ENCODE measurements around the gene PPP1R3D.

The PPP1R3D gene

GRCh38 chr20:59948212-59948611 lies 8.1 kb upstream of the PPP1R3D start:
- no peak for DNase-seq

GRCh38 chr20:59947376-59947775 lies 7.3 kb upstream of the PPP1R3D start:
- DNase-seq: no peak

DNA sequence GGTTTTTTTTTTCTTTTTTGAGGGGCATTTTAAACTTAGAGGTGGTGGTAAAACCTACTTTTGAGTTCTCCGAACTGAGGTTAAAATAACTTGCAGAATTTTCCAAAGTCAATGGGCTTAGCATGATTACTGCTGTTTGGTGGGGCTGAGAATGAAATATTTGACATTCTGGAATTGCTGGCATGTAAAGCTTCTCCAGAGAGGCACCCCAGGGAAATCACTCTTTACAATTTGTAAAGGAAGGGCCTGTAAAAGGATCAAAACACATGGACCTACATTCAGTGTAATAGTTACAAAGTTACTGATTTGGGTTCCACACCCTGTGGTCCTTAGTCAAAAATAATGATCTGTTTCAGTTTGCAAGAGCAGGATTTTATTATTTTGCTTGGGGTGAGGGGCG lies 5.6 kb upstream of the PPP1R3D start:
- no peak for DNase-seq

- no peak for DNase-seq
Observed at GRCh38 chr20:59945175-59945574, 5.1 kb upstream of the PPP1R3D start.

GRCh38 chr20:59944726-59945125 lies 4.6 kb upstream of the PPP1R3D start:
- no peak for DNase-seq

- DNase-seq: no peak
Observed at GRCh38 chr20:59942245-59942644, 2.1 kb upstream of the PPP1R3D start.

- no peak for DNase-seq
Observed at GRCh38 chr20:59940956-59941294, 820 bp upstream of the PPP1R3D start.

- no peak for DNase-seq
Observed at GRCh38 chr20:59939879-59940128, 301 bp downstream of the PPP1R3D start.

DNA sequence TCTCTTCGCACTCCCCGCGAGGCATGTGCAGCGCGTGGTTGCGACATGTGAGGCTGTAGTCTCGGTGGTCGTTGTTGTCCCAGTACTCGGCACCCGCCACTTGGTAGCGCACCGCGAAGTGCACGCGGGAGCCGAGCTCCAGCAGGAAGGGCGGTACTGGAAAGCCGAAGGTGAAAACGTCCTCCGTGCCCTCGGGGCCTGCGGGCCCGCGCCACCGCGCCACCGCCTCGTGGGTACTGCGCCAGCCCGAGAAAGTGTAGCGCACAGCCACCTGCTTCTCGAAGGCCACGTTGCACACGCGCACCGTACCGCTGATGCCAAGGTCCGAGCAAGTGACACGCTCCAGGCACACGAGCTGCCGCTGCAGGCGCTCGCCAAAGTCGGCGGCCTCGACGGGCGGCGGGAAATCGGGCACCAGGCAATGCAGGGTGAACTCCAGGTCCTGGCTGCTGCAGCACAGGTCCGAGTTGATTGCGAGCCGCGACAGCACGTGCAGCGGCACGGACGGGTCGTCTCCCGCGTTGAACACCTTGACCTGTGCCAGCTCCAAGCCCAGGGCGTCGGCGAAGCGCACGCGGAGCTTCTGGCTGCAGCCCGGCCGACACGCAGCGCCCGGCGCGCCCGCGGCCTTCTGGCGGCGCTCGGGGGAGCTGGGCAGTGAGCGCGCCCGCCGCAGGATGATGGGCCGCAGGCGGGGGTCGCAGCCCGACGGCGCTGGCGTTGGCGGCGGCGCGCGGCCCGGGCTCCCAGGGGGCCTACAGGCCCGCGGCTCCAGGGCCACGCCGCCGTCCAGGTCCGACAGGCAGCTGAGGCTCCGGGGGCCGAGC lies 840 bp downstream of the PPP1R3D start:
- no peak for DNase-seq

GRCh38 chr20:59938696-59939051 lies 1.4 kb downstream of the PPP1R3D start:
- DNase-seq: no peak

- DNase-seq: no peak
Observed at GRCh38 chr20:59938221-59938620, 1.9 kb downstream of the PPP1R3D start.

DNA sequence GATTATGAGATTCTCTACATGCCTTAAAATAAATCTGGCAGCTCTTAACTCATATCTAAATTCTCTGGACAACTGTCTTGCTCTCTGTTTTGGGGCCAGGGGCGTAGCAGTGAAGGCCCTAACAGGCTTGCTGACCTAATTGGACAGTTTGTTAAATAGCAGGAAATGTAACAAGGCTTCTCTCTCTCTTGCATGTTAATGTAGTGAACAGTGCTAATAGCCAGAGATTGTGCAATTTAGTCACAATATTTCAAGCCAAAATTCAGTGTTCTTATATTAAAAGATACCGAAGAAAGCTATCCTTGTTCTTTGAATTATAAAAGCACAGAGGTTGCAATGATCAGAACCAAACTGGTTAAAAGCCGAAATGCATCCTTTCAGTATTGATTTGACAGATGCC lies 3.0 kb downstream of the PPP1R3D start:
- no peak for DNase-seq

DNA sequence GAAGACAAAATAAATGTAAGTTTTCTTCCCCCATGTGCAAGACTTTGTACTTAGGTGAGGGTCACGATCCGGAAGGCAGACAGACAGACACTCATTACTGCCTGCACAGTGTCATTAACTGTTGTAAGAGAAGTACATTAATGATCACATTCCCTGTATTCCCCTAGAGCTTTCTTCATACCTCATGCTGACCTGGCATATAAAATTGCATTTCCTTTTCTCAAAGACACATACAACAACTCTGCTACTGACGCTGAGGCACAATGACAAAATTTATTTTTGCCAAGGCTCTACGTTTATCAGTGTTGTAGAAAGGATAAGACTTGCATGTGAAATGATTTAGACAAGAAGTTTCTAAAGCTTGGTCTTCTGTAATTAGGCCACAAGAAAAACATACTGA lies 3.7 kb downstream of the PPP1R3D start:
- DNase-seq: no peak

DNA sequence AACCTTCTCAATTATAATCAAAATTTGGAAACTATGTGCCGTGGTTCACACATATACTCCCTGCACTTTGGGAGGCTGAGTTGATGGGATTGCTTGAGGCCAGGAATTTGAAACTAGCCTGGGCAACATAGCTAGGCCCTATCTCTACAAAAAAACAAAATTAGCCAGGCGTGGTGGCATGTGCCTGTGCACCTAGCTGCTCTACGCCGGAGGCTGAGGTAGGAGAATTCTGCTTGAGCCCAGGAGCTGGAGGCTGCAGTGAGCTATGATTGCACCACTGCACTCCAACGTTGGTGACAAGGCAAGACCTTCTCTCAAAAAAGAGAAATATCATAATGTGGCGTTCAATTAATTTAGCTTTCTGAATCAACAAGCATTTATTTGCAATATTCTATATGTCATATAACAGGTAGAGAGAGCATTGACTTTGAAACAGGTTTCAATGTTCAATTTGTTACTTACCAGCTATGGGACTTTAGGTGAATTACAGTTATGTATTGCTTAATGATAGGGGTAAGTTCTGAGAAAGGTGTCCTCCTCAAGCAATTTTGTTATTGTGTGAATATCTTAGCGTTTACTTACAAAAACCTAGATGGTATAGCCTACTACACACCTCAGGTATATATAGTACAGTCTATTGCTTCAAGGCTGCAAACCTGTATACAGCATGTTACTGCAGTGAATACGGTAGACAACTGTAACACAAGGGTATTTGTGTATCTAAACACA lies 4.5 kb downstream of the PPP1R3D start:
- no peak for DNase-seq

DNA sequence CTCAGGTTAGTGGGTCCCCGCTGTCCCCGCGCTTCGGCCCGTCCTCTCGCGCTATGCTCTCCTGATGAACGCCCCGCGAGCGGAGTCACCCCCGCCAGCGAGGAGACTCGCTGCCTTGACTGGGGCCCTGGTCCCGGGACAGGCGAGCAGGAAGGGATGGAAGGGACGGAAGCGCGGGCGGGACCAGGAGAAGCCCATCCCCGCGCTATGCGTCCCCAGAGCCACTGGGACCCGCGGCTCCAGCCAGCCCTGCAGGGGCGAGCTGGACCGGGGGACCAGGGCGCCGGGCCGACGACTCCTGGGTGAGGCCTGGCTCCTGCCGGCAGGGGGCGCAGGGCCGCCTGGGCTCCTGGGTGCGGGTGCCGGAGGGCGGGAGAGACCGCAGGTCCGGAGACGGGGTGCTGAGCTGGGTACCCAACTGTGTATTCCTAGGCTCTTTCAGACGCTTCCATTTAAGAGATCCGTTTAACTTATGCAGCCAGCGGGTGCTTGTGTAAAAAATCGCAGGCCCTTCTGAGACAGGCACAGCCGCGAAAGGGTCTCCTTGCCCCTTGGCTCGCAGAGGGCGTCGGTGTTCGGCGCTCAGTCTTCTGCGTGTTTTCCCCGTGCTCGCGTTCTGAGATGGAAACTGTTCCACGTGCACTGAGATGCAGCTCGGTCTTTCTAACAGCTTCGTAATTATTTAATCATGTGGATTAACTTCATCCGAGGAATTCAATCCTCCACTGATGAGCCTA lies 6.1 kb downstream of the PPP1R3D start:
- DNase-seq: peak; percentile 85

DNA sequence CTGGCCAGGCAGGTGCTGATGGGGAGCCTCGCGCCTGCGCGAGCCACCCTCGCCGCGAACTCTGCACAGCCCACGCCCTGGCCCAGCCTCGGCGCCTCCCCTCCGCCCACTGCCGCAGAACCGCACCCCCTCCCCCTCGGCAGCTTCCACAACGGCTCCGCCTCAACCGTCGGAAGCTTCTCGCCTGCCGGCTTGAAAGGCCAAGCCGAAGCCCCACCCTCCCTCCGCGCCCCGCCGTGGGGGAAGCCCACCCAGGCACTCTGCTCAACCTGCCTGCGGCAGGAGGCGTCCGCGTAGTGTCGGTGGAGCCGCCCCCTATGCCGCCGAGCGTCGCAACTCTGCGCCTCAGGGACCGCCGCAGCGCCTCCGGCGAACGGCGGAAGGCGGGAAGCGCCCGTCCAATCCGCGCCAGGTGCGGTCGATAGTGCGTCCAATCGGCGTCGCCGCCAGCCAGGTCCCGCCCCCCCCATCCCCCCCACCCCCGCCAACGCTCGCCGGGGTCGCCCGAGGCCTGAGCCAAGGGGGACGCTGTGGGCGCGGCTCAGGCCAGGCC lies 6.7 kb downstream of the PPP1R3D start, which contains the start of gene SYCP2:
Gene SYCP2, minus strand, starts transcription at position 342 of the 553 bp plus-strand sequence. CDS start 11,224 bp downstream, outside the sequence.
- DNase-seq: peak; percentile 70

GRCh38 chr20:59932616-59933295 lies 7.3 kb downstream of the PPP1R3D start:
- no peak for DNase-seq

- peak; percentile 14 for DNase-seq
Observed at GRCh38 chr20:59931511-59932312, 8.4 kb downstream of the PPP1R3D start.

DNA sequence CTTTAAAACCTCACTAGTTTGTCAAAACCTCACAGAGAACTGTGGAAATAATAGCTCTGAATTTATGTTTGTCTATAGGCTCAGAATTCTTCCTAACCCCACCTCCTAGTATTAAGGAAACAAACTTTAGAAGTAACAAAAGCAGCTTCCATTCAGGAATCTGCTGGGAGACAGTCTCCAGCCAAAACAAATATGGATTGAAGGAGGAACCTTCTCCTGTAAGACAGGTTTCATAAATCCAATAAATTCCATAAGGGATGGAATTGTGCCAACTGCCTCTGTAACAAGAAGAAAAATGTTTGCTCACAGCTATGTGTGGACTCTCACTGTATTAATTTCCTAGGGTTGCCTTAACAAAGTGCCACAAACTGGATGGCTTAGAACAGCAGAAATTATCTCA lies 14.2 kb downstream of the PPP1R3D start:
- DNase-seq: no peak

DNA sequence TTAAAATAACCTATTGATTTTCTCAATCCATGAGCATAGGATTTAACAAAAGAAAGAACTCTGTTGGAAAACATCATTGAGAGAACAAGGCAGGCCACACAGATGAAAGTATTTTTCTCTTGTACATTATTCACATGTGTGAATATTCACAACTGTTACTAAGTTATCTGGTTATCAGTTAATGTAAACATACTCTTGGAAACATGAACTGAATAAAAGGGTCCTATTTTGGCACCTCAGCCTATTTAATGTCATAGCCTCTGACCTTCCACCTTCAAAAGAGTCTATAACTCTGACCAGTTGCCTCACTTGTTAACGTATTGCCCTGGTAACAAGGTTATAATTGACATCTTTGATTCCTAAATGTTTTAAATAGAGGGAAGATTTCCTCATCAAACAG lies 14.7 kb downstream of the PPP1R3D start:
- DNase-seq: no peak

GRCh38 chr20:59923514-59923913 lies 16.6 kb downstream of the PPP1R3D start:
- DNase-seq: no peak

DNA sequence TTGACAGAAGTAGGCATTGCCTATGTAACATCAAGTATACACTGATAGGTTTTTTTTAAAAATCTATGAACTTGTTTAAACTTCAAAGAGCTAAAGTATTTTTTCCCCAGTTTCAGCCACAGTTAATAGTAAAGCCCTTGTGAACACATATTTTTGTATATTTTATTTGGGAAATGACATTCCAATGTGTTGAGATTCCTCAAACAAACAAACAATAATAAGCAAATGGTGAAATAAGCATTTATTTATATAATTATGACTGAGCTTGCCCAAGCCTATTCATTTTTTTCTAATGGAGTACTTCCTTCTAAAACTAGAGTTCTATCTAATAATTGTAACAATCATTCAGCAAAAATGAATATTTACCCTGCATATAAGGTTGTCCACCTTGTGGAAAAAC lies 19.2 kb downstream of the PPP1R3D start:
- no peak for DNase-seq

Measured in stimulated activated CD4-positive, alpha-beta T cell treated with anti-CD3 and anti-CD28 coated beads, Interleukin-15, amount 100 ng/mL, for 24 hours (primary cell).